VCaP (cell line): ENCODE data around the gene SEMA7A.

ENCODE experiments used
- H3K27ac ChIP-seq: fragments of 450-650 bp; 2 replicates; pipeline ENCODE4 v1.5.1; 2017
- CTCF ChIP-seq: fragments of 450-650 bp; conservative IDR thresholded peaks from 2 replicates; pipeline ENCODE4 v1.5.1; 2017; ENCODE audit warnings: mild to moderate bottlenecking, moderate library complexity

The SEMA7A gene

DNA sequence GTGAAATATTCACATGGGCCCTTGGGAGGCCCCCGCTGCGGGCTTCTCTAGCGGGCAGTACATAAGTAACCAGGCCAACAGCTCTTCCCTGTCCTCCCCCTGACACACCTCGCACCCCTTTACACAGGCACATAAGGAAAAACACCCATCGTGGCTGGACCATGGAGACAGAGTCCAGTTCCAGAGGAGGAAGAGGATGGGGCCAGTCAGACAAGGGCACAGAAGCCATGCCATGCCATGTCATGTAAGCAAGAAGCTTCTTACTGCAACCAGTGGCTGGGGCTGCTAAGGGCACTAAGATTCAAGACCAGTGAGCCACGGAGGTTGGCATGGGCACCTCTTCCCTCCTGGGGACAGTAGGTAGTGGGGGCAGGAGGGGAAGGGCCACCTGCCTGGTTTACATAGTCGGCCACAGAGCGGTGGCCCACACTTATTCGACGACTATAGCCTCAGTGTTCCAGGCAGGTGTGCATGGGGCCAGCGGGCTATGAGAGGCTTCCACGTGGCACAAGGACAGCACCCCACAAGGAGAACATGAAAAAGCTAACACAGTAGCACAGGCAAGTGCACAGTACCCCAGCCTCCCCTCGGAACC, 60.6 kb downstream of the SEMA7A start:
- peak overlapping the region; percentile 78; the same call in 1 of the 2 replicates for H3K27ac ChIP-seq
- no peak for TF ChIP-seq CTCF

DNA sequence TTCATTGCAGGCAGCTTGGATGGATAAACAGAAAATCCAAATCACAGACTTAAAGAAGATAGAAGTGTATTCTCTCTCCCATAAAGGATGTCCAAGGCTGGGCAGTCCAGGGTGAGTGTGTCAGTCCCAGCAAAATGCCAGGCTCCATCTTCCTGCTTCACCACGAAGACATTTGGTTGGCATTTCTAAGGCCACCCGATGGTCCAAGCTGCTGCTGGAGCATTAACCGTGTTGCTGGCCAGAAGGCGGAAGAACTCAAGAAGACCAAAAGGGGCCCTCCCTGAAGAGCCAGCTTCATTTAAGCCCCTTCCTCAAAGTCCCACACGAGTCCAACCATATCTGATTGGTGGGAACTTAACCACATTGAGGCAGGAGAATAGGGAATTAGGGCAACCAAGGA, 63.3 kb downstream of the SEMA7A start:
- H3K27ac ChIP-seq = no peak overlapping the region
- no peak for TF ChIP-seq CTCF

DNA sequence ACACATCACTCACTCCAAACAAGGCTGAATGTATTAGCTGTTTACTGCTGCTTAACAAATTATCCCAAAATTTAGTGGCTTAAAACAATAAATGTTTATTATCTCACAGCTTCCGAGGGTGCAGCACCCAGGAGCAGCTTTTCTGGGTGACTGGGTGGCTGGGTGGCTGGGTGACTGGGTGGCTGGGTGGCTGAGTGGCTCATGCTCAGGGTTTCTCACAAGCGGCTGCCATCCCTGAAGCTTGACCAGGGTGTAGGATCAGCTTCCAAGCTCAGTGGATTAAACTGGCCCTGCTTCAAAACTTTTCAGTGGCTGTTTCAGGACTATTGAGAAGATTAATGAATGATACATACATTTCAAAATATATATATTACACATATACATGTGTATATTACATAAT, 64.0 kb downstream of the SEMA7A start:
- no peak for TF ChIP-seq CTCF
- H3K27ac ChIP-seq = no peak overlapping the region

DNA sequence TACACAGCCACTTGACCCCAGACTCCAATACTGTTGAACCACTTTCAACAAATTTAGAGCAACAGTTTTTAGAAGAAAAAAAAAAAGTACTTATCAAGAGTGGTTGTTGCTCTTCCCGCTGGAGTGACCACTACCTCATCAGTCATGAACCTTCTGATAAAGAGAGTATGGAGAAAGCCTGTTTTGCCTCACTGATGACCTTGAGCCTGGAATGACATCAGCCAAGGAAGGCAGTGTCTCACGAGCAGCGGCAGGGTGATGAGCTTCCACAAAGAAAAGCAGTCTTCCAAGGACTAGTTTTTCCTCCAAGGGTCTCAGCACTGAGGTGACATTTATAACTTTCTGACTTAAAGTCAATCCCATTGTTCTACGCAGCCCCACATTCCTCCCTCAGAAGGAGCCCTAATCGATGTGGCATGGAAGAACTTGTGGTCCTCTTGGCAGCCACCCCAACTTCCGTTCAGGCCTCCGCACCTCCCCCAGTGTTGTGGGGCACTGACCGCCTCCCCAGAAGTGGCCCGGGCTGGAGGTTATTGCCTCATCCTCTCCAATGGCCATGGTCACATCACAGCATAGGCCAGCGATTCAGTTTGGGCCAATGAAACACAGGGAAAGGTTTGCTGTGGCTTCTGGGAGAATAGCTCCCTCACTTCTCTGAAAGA, 64.5 kb downstream of the SEMA7A start:
- no peak overlapping the region for H3K27ac ChIP-seq
- TF ChIP-seq CTCF = no peak

GRCh38 chr15:74368121-74368520, 65.6 kb downstream of the SEMA7A start:
- no peak for TF ChIP-seq CTCF
- H3K27ac ChIP-seq = no peak overlapping the region

- H3K27ac ChIP-seq = no peak within 1 kb of the TSS
- no peak for TF ChIP-seq CTCF
Measured at GRCh38 chr15:74367296-74367854, 66.4 kb downstream of the SEMA7A start, which contains the start of gene CYP11A1. Gene CYP11A1 (minus strand): TSS chr15:74367646. CDS start chr15:74367585, 61 bp downstream.

DNA sequence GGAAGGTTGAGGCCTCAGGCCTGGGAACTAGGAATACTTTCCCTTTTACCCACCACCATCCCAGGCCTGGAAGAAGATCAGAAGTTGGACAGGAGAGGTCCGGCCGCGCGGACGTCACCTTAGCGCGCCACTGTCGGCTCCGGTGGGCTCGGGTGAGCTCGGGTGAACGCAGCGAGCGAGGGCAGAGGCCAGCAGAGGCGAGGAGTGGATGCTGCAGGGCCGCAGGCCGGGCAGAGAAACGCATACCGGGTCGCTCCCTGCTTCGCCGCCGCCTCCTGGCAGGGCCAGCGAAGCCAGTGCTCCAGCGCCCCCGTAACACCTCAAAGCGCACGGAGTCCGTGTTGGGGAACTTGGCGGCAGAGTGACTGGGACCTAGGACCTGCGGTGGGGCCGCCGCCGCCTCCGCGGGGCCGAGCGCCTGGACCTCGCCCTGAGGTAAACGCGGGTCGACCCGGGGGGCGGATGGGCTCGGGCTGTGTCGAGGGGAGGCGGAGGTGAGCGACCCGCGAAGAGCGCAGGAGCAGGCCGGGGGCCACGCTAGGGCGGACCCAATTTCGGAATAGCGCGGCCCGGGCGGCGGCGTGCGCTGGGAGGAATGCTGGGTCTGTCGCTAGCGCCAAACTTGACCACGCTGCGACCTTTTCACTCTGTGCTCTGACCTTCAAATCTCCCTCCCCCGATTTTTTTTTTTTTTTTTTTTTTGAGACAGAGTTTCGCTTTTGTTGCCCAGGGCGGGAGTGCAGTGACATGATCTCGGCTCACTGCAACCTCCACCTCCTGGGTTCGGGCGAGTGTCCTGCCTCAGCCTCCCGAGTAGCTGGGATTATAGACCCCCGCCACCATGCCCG, 67.9 kb downstream of the SEMA7A start:
- no peak for TF ChIP-seq CTCF
- no peak overlapping the region for H3K27ac ChIP-seq
